Sciatic nerve (tissue), 2 donors: ENCODE measurements around the gene UNC13B. TPM values are rescaled to one million over a fixed set of nuclear protein-coding genes. Genes with fewer than 3 reads are reported as not detected.
A peak's percentile ranks its signal among the peaks of the same experiment; 100 is the strongest.

ENCODE experiments used
- ATAC-seq: fragments of 200-7000 bp; cut with Tn5 transposase; one replicate; pipeline ENCODE4 v1.9.1; 2020; ENCODE audit warnings: mild to moderate bottlenecking, moderate library complexity
- DNase-seq: peaks from one replicate; pipeline ENCODE4 v3.0.0-alpha.2; 2020; ENCODE audit warnings: low spot score
- intact Hi-C: fragments of 100-400 bp; cut with DNase I; formaldehyde crosslinking; loops from one replicate; pipeline ENCODE4 v1.14.2; 2022
- total RNA-seq: library from RNA; stranded (reverse); fragmentation: NEBNext Ultra II Directional; extraction: Animal tissue kit (Norgen Biotek cat#: 25700); gene quantifications from one replicate; pipeline ENCODE4 v1.2.1, GENCODE V29; 2021
- donor health status: DM: no; HTN: no; CAD: no.
- donor health status: DM: no; HTN: no; CAD: no.

UNC13B gene
- total RNA-seq, 1 donor from 2014 or later: 36.2 TPM

- intact Hi-C loops: no loop called here
- ATAC-seq (peak; percentile 64), DNase-seq (peak; percentile 82)
These were observed 97.1 kb downstream of the UNC13B start for GRCh38 chr9:35258660-35259474.

- ATAC-seq: no peak
- DNase-seq: no peak
- intact Hi-C loops: loop anchor here (5.0 kb wide), 1 partner anchor 143 kb away; the partner anchor contains the start of gene ATOSB
These were observed 98.4 kb downstream of the UNC13B start for GRCh38 chr9:35260186-35260585.

- no peak for DNase-seq
- no peak for ATAC-seq
- intact Hi-C loops: loop anchor here (5.0 kb wide), 1 partner anchor 145 kb away; the partner anchor contains the start of gene ATOSB
These were observed 100.3 kb downstream of the UNC13B start for GRCh38 chr9:35262064-35262463.

GRCh38 chr9:35267710-35268109, 105.9 kb downstream of the UNC13B start:
- DNase-seq (no peak), ATAC-seq (no peak)
- intact Hi-C loops: no loop called here

GRCh38 chr9:35269919-35270318, 108.1 kb downstream of the UNC13B start:
- ATAC-seq: no peak

GRCh38 chr9:35271637-35272036, 109.8 kb downstream of the UNC13B start:
- no peak for ATAC-seq
- DNase-seq: no peak
- intact Hi-C loops: loop anchor here (10.0 kb wide), 1 partner anchor 127 kb away; no protein-coding TSS in a partner anchor

More at GRCh38 chr9:35269919-35270318, 108.1 kb downstream of the UNC13B start:
- intact Hi-C loops: loop anchor here (10.0 kb wide), 1 partner anchor 125 kb away; no protein-coding TSS in a partner anchor
- DNase-seq: no peak

GRCh38 chr9:35272989-35273388, 111.2 kb downstream of the UNC13B start:
- ATAC-seq (no peak), DNase-seq (no peak)
- intact Hi-C loops: loop anchor here (10.0 kb wide), 1 partner anchor 128 kb away; no protein-coding TSS in a partner anchor

GRCh38 chr9:35273591-35273990, 111.8 kb downstream of the UNC13B start:
- no peak for ATAC-seq
- no peak for DNase-seq
- intact Hi-C loops: loop anchor here (10.0 kb wide), 1 partner anchor 129 kb away; no protein-coding TSS in a partner anchor

- ATAC-seq (no peak), DNase-seq (no peak)
- intact Hi-C loops: loop anchor here (10.0 kb wide), 1 partner anchor 130 kb away; no protein-coding TSS in a partner anchor
These were observed 113.2 kb downstream of the UNC13B start for GRCh38 chr9:35274993-35275392.

- DNase-seq (no peak), ATAC-seq (peak; percentile 26)
- intact Hi-C loops: loop anchor here (10.0 kb wide), 1 partner anchor 132 kb away; no protein-coding TSS in a partner anchor
These were observed 115.3 kb downstream of the UNC13B start for GRCh38 chr9:35277171-35277520.

GRCh38 chr9:35277628-35278359, 116.0 kb downstream of the UNC13B start:
- DNase-seq (no peak), ATAC-seq (peak; percentile 96)
- intact Hi-C loops: loop anchor here (10.0 kb wide), 1 partner anchor 133 kb away; no protein-coding TSS in a partner anchor

GRCh38 chr9:35279946-35280345, 118.1 kb downstream of the UNC13B start:
- intact Hi-C loops: loop anchor here (10.0 kb wide), 1 partner anchor 135 kb away; no protein-coding TSS in a partner anchor
- DNase-seq (no peak), ATAC-seq (no peak)

- ATAC-seq (no peak), DNase-seq (no peak)
- intact Hi-C loops: no loop called here
These were observed 118.6 kb downstream of the UNC13B start for GRCh38 chr9:35280399-35280798.

GRCh38 chr9:35285731-35286130, 123.9 kb downstream of the UNC13B start:
- ATAC-seq: no peak
- intact Hi-C loops: no loop called here
- no peak for DNase-seq

GRCh38 chr9:35286381-35286780, 124.6 kb downstream of the UNC13B start:
- no peak for DNase-seq
- ATAC-seq: no peak
- intact Hi-C loops: no loop called here

GRCh38 chr9:35287987-35288632, 126.3 kb downstream of the UNC13B start:
- intact Hi-C loops: no loop called here
- ATAC-seq: no peak
- DNase-seq: no peak

- DNase-seq (no peak), ATAC-seq (no peak)
- intact Hi-C loops: no loop called here
These were observed 127.0 kb downstream of the UNC13B start for GRCh38 chr9:35288778-35289177.

- ATAC-seq: no peak
- intact Hi-C loops: no loop called here
- DNase-seq: no peak
These were observed 131.7 kb downstream of the UNC13B start for GRCh38 chr9:35293376-35293964.

- DNase-seq: no peak
- no peak for ATAC-seq
- intact Hi-C loops: no loop called here
These were observed 132.3 kb downstream of the UNC13B start for GRCh38 chr9:35294066-35294465.
